B cell (primary cell): ENCODE results near the gene NEK8.

Experiments used
- EZH2 ChIP-seq: IDR thresholded peaks from 2 replicates; pipeline ENCODE4 v1.6.1; 2012; ENCODE audit warnings: borderline replicate concordance, low read depth, mild to moderate bottlenecking, moderate library complexity, low read length; ENCODE audit not compliant: insufficient read depth, poor library complexity, severe bottlenecking
- TF ChIP-seq, protein P1 (sequence below): fragments of 200-600 bp; IDR thresholded peaks from one replicate; pipeline ENCODE4 v1.8.0; 2022; ENCODE audit warnings: antibody characterized with exemption, mild to moderate bottlenecking

DNA sequence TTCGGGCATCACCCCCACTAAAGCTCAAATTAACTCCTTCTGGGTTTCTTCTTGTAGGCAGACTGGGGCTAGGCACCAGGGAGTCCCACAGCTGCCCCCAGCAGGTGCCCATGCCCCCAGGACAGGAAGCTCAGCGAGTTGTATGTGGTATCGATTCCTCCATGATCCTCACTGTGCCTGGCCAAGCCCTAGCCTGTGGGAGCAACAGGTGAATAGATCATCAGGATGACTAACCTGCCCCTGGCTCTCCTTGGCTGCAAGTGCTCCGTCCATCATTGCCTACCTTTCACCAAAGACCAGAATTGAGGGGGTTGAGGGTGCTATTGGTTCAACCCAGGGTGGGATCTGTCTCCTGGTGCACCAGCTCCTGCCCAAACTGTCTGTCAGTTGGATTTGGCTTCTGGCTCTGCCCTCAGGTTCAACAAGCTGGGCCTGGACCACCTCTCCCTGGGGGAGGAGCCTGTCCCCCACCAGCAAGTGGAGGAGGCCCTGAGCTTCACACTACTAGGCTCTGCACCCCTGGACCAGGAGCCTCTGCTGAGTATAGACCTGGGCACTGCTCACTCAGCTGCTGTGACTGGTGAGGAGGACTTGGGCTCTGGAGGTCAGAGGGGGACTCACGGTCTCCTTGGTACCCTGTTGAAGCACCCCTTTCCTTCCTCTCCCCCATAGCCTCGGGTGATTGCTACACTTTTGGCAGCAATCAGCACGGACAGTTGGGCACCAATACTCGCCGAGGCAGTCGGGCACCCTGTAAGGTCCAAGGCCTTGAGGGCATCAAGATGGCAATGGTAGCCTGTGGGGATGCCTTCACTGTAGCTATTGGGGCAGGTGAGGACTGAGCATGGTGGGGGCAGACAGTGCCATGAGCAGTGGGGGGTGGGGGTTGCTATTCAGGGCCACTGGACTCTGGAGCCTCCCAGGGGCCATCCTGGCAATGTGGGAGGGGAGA, 12.1 kb downstream of the NEK8 start:
- TF ChIP-seq, protein P1, sequence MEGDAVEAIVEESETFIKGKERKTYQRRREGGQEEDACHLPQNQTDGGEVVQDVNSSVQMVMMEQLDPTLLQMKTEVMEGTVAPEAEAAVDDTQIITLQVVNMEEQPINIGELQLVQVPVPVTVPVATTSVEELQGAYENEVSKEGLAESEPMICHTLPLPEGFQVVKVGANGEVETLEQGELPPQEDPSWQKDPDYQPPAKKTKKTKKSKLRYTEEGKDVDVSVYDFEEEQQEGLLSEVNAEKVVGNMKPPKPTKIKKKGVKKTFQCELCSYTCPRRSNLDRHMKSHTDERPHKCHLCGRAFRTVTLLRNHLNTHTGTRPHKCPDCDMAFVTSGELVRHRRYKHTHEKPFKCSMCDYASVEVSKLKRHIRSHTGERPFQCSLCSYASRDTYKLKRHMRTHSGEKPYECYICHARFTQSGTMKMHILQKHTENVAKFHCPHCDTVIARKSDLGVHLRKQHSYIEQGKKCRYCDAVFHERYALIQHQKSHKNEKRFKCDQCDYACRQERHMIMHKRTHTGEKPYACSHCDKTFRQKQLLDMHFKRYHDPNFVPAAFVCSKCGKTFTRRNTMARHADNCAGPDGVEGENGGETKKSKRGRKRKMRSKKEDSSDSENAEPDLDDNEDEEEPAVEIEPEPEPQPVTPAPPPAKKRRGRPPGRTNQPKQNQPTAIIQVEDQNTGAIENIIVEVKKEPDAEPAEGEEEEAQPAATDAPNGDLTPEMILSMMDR = no peak
- TF ChIP-seq EZH2 = no peak
